HCT116 (cell line): ENCODE measurements around the gene AGAP2.

ENCODE experiments used
- CEBPB ChIP-seq: IDR thresholded peaks from 2 replicates; pipeline ENCODE4 v1.6.1; 2012; ENCODE audit warnings: low read depth
- EZH2 ChIP-seq: fragments of 200-600 bp; sonication (generic); IDR thresholded peaks from 2 replicates; pipeline ENCODE4 v1.6.1; 2017; ENCODE audit warnings: antibody characterized with exemption, mixed run types
- EZH2phosphoT487 ChIP-seq: fragments of 200-600 bp; IDR thresholded peaks from 2 replicates; pipeline ENCODE4 v1.6.1; 2018; ENCODE audit warnings: antibody characterized with exemption, borderline replicate concordance
- POLR2A ChIP-seq: IDR thresholded peaks from 2 replicates; pipeline ENCODE4 v1.7.0; 2011; ENCODE audit warnings: borderline replicate concordance; ENCODE audit not compliant: insufficient read depth, insufficient read length; ENCODE audit errors: extremely low read depth
- POLR2AphosphoS5 ChIP-seq: IDR thresholded peaks from 2 replicates; pipeline ENCODE4 v1.6.1; 2011; ENCODE audit warnings: mild to moderate bottlenecking, low read depth, low read length, moderate library complexity
- SIN3A ChIP-seq: IDR thresholded peaks from 2 replicates; pipeline ENCODE4 v1.6.1; 2012; ENCODE audit warnings: low read depth
- TF ChIP-seq, protein P1 (sequence below), 3 experiments: fragments of 200-600 bp in 1 of 3; sonication (generic) in 1 of 3; IDR thresholded peaks in 2 of 3; conservative IDR thresholded peaks in 1 of 3; 2 replicates each; pipeline ENCODE4 v1.5.1; 2012 to 2017; ENCODE audit warnings: low read depth in 2 of 3, low read length in 2 of 3, antibody characterized with exemption in 1 of 3, borderline replicate concordance in 1 of 3, control low read depth in 1 of 3, mild to moderate bottlenecking in 1 of 3, mixed read lengths in 1 of 3, mixed run types in 1 of 3, moderate library complexity in 1 of 3; ENCODE audit not compliant: insufficient read depth in 1 of 3
- TF ChIP-seq, protein P2 (sequence below): IDR thresholded peaks from 2 replicates; pipeline ENCODE4 v1.6.1; 2012
- TF ChIP-seq, protein P3 (sequence below): IDR thresholded peaks from 2 replicates; pipeline ENCODE4 v1.6.1; 2012

DNA sequence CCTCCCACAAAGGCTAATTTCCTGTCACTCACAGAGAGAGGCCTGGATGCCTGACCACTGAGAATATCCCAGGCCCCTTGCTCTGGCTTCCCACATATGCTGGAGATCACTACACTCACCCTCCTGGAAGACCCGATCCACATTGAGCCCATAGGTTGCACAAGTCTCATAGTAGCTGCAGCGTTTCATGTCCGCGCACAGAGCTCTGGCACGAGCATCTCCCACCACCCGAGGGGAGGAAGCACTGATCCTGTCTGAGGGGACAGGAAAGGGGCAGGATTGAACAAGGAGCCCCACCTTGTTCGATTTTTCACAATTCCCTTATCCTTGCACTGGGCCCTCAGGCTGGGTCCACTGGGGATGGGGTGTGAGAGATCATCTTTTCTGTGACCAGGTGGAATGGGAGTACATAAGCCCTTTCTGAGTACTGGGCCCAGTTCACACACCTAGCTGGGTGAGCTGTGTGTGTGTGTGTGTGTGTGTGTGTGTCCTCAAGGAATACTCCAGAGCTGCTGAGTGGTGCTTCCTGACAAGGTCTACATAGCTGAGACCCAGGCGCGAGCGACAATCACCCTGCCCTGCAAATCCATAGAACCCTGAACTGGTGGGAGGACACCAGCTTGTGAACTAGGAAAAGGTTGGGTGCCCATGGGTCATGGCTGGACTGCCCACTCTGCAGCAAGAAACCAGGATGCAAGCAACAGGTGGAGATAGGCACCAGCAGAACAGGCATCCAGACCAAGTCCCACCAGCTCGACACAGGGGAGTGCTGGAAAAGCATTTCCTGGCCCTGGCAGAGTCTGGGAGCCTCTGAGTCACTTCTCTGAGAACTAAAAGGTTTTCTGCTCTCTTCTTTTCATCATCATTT is 5.6 kb downstream of the AGAP2 start:
- no peak for TF ChIP-seq POLR2A
- TF ChIP-seq, protein P1, sequence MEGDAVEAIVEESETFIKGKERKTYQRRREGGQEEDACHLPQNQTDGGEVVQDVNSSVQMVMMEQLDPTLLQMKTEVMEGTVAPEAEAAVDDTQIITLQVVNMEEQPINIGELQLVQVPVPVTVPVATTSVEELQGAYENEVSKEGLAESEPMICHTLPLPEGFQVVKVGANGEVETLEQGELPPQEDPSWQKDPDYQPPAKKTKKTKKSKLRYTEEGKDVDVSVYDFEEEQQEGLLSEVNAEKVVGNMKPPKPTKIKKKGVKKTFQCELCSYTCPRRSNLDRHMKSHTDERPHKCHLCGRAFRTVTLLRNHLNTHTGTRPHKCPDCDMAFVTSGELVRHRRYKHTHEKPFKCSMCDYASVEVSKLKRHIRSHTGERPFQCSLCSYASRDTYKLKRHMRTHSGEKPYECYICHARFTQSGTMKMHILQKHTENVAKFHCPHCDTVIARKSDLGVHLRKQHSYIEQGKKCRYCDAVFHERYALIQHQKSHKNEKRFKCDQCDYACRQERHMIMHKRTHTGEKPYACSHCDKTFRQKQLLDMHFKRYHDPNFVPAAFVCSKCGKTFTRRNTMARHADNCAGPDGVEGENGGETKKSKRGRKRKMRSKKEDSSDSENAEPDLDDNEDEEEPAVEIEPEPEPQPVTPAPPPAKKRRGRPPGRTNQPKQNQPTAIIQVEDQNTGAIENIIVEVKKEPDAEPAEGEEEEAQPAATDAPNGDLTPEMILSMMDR (IDR thresholded peaks at IDR 0.05 in 2 of 3, conservative IDR thresholded peaks at IDR 0.05 in 1 of 3; ENCODE audit: borderline replicate concordance in 1 of 3, insufficient read depth in 1 of 3, low read depth in 2 of 3, low read length in 2 of 3): no peak
- no peak for TF ChIP-seq POLR2AphosphoS5
- no peak for TF ChIP-seq EZH2
- TF ChIP-seq, protein P2, sequence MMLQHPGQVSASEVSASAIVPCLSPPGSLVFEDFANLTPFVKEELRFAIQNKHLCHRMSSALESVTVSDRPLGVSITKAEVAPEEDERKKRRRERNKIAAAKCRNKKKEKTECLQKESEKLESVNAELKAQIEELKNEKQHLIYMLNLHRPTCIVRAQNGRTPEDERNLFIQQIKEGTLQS: no peak
- TF ChIP-seq, protein P3, sequence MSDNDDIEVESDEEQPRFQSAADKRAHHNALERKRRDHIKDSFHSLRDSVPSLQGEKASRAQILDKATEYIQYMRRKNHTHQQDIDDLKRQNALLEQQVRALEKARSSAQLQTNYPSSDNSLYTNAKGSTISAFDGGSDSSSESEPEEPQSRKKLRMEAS: no peak
- no peak for TF ChIP-seq SIN3A
- no peak for TF ChIP-seq EZH2phosphoT487
- TF ChIP-seq CEBPB: no peak
